RWPE2 (cell line): ENCODE data around the gene PTPRR.

Experiments used
- ATAC-seq: fragments of 200-7000 bp; cut with Tn5 transposase; 3 replicates; pipeline ENCODE4 v1.9.1; 2021; ENCODE audit warnings: low read depth
- DNase-seq: peaks from one replicate; pipeline ENCODE4 v3.0.0-alpha.2; 2020; ENCODE audit warnings: low spot score
- H3K27ac ChIP-seq: fragments of 450-650 bp; 2 replicates; pipeline ENCODE4 v1.5.1; 2017; ENCODE audit warnings: mild to moderate bottlenecking; ENCODE audit not compliant: poor library complexity, severe bottlenecking
- H3K27me3 ChIP-seq: fragments of 250-450 bp; sonication (Bioruptor Pico); 2 replicates; pipeline ENCODE4 v1.5.1; 2021; ENCODE audit warnings: mild to moderate bottlenecking, moderate library complexity; ENCODE audit not compliant: insufficient read depth, poor library complexity, severe bottlenecking
- H3K36me3 ChIP-seq: fragments of 250-450 bp; sonication (Bioruptor Pico); 2 replicates; pipeline ENCODE4 v1.5.1; 2020; ENCODE audit warnings: low read depth, mild to moderate bottlenecking, moderate library complexity
- H3K4me1 ChIP-seq: fragments of 250-450 bp; sonication (Bioruptor Pico); 2 replicates; pipeline ENCODE4 v1.5.1; 2021; ENCODE audit warnings: mild to moderate bottlenecking, moderate library complexity; ENCODE audit not compliant: insufficient read depth, poor library complexity, severe bottlenecking
- H3K4me3 ChIP-seq: fragments of 250-450 bp; sonication (Bioruptor Pico); 2 replicates; pipeline ENCODE4 v1.5.1; 2021; ENCODE audit warnings: mild to moderate bottlenecking, moderate library complexity; ENCODE audit not compliant: severe bottlenecking
- H3K9me3 ChIP-seq: fragments of 250-450 bp; sonication (Bioruptor Pico); 2 replicates; pipeline ENCODE4 v1.5.1; 2021; ENCODE audit warnings: mild to moderate bottlenecking, moderate library complexity; ENCODE audit not compliant: severe bottlenecking
- TF ChIP-seq, protein P1 (sequence below): fragments of 450-650 bp; IDR thresholded peaks from one replicate; pipeline ENCODE4 v1.5.1; 2017; ENCODE audit warnings: mild to moderate bottlenecking, moderate library complexity; ENCODE audit not compliant: poor library complexity, severe bottlenecking

The PTPRR gene

DNA sequence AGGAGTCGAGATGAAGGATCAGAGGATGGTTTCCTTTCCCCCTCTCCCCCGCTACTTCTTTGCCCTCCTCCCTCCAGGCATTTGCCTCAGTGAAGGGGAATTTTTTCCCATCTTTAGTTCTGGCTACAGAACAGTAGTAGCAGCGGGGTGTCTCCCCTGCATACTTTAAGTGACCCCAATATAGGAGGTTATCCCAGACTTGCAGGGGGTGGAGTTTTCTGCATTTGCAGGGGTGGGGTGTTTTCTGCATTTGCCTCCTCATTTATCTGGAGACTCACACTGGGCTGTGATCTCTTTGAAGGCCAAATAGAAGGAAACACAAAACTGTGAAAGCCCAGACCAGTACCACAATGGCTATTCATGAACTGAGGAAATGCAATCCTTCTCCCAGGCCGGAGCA lies 303.1 kb downstream of the PTPRR start:
- Histone ChIP-seq H3K4me3 (no peak overlapping the region), H3K27ac (no peak overlapping the region), H3K27me3 (no peaks in the 10 kb centered on the region), H3K9me3 (no peaks in the 10 kb centered on the region), H3K36me3 (no peaks in the 10 kb centered on the region), H3K4me1 (no peaks in the 10 kb centered on the region)
- TF ChIP-seq, protein P1, sequence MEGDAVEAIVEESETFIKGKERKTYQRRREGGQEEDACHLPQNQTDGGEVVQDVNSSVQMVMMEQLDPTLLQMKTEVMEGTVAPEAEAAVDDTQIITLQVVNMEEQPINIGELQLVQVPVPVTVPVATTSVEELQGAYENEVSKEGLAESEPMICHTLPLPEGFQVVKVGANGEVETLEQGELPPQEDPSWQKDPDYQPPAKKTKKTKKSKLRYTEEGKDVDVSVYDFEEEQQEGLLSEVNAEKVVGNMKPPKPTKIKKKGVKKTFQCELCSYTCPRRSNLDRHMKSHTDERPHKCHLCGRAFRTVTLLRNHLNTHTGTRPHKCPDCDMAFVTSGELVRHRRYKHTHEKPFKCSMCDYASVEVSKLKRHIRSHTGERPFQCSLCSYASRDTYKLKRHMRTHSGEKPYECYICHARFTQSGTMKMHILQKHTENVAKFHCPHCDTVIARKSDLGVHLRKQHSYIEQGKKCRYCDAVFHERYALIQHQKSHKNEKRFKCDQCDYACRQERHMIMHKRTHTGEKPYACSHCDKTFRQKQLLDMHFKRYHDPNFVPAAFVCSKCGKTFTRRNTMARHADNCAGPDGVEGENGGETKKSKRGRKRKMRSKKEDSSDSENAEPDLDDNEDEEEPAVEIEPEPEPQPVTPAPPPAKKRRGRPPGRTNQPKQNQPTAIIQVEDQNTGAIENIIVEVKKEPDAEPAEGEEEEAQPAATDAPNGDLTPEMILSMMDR: no peak
- no peak for ATAC-seq
- no peak for DNase-seq

DNA sequence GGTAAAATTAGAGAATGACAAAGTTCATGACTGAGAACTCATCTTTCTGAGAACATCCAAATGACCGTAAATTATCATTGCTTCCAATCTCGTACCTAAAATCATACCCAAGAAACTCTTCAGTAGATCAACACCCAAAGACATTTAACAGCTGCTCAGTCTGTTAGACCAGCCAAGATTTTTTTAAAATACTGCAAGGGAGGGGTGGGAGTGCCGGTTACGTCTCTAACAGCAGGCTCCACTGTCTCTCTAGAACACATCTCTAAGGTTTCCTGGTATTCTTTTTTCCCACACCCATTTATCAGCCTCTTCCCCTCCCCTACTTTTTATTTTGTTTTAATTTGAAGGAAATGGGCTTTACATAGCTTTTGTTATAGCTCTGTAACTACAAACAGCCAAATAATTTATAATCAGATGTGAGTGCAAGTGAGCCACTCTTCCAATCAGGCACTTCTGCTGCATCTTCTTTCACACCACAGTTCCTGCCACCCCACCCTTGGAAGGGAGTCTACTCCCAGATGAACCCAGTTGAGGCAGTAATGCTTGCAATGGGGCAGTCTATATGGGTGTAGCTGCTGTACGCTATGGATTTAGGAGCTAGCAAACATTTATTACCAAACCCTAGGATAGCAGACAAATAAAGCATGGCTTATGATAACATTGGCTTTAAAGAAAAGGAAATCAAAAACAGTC lies 305.2 kb downstream of the PTPRR start:
- no peaks in the 10 kb centered on the region for H3K4me1 ChIP-seq
- ATAC-seq (no peak), DNase-seq (no peak)
- no peaks in the 10 kb centered on the region for H3K36me3 ChIP-seq
- no peaks in the 10 kb centered on the region for H3K9me3 ChIP-seq
- H3K27me3 ChIP-seq: no peaks in the 10 kb centered on the region
- TF ChIP-seq, protein P1: no peak
- no peak overlapping the region for H3K27ac ChIP-seq
- H3K4me3 ChIP-seq: no peak overlapping the region

DNA sequence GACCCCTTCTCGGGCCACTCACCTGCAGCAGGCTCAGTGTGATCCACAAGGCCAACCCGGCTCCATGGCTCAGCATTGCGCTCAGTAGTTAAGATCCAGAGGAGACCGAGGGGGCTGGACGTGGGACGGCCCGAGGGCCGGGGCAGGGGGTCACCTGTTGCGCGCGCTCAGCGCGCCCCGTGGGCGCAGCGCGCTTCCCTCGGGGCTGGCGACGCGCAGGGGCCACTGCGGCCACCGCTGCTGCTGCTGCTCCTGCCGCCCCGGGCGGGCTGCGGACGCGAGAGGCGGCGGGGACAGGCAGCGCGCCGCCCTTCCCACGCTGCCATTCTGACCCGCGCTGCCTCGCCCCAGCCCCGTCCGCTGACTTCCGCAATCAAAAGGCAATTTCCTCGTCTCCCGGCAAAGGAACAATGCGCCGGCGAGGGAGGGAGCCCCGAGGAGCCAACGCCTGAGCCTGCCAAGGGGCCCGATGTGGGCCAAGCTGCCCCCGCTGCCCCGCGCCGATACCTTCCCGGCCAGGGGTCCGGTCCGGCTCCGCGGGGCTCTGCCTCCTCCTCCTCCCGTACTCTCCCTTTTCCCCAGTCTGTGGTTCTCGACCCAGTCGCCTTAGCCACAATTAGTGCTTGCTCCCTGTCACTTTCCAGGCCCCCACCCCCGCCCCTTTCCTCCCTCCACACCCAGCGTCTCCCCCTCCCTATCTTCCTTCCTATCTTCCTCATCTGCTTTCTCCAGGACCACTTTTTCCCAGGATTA lies 310.6 kb downstream of the PTPRR start:
- DNase-seq (no peak), ATAC-seq (peak; percentile 78)
- no peaks in the 10 kb centered on the region for H3K9me3 ChIP-seq
- H3K4me1 ChIP-seq: peaks cover 20% of the 10 kb centered on the region
- H3K4me3 ChIP-seq: peak overlapping the region; percentile 35
- no peaks in the 10 kb centered on the region for H3K27me3 ChIP-seq
- no peaks in the 10 kb centered on the region for H3K36me3 ChIP-seq
- TF ChIP-seq, protein P1: no peak
- no peak overlapping the region for H3K27ac ChIP-seq

DNA sequence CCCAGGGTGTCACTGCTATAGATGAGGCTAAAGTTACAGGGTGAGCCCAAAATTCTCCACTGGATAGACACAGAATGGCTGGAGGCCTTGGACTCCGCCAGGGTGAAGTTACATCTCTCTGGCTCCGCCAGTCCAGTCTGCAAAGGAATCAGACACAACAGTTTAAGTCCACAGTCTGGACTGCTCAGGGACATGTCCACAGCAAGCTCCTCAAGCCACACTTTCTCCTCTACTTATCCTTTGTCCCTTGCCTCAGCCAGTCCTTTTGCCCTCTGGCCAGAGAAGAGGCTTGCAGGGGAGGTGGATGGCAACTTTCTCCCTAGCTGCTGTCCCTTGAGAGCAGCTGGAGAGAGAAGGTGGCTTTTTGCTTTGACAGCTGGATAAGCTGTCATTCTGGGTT lies 311.3 kb downstream of the PTPRR start:
- H3K4me3 ChIP-seq: peak overlapping the region; percentile 35
- no peak overlapping the region for H3K27ac ChIP-seq
- TF ChIP-seq, protein P1: no peak
- DNase-seq (no peak), ATAC-seq (no peak)
- no peaks in the 10 kb centered on the region for H3K36me3 ChIP-seq
- H3K4me1 ChIP-seq: peaks cover 20% of the 10 kb centered on the region
- no peaks in the 10 kb centered on the region for H3K27me3 ChIP-seq
- no peaks in the 10 kb centered on the region for H3K9me3 ChIP-seq

DNA sequence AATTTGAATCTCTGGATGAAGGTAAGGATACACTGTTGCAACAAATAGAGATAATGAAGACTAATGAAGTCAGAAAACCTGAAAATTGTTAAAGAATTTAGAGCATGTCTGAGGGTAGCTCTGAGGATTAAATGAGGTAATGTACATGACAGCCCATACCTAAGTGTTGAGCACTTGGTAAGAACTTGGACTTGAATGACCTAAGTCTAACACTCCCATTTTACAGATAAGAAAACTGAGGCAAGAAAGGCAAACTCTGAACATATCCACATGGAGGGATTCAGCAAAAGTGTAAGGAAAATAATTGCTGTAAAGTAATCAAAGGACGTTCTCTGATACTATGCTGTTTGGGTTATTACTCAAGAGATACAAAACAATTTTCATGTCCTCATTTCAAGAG lies 312.4 kb downstream of the PTPRR start:
- DNase-seq: no peak
- Histone ChIP-seq H3K4me1 (peaks cover 22% of the 10 kb centered on the region), H3K4me3 (no peak overlapping the region), H3K27ac (no peak overlapping the region), H3K27me3 (no peaks in the 10 kb centered on the region), H3K9me3 (no peaks in the 10 kb centered on the region), H3K36me3 (no peaks in the 10 kb centered on the region)
- TF ChIP-seq, protein P1: no peak
- no peak for ATAC-seq
